HTERT RPE-1 (cell line): ENCODE results near the gene KDM2A.

Experiments
- in situ Hi-C: fragments of 300-500 bp; cut with MboI; formaldehyde crosslinking; loops from 4 replicates; pipeline ENCODE4 v1.14.3; 2020; ENCODE audit warnings: low sequenced_read_pairs

KDM2A gene

DNA sequence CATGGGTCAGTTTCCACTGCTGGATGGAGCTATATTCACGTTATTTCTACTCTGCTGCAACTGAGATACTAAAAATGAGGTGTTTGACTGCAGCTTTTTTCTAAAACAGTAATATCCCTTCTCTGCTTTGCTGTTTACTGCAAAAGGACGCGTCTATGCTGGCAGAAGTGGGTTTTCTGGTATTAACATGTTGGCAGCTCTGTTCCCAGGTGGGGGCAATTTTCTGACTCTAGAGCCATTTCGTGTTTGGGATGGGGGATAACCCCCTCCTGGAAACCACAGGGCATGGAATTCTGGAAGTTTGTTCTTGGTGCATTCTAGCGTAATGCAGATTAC, 152.1 kb downstream of the KDM2A start:
- in situ Hi-C loops, result no loop called here

GRCh38 chr11:67271541-67272284, 152.7 kb downstream of the KDM2A start:
- in situ Hi-C loops, result no loop called here

GRCh38 chr11:67272327-67273259, 153.5 kb downstream of the KDM2A start:
- in situ Hi-C loops, result no loop called here

DNA sequence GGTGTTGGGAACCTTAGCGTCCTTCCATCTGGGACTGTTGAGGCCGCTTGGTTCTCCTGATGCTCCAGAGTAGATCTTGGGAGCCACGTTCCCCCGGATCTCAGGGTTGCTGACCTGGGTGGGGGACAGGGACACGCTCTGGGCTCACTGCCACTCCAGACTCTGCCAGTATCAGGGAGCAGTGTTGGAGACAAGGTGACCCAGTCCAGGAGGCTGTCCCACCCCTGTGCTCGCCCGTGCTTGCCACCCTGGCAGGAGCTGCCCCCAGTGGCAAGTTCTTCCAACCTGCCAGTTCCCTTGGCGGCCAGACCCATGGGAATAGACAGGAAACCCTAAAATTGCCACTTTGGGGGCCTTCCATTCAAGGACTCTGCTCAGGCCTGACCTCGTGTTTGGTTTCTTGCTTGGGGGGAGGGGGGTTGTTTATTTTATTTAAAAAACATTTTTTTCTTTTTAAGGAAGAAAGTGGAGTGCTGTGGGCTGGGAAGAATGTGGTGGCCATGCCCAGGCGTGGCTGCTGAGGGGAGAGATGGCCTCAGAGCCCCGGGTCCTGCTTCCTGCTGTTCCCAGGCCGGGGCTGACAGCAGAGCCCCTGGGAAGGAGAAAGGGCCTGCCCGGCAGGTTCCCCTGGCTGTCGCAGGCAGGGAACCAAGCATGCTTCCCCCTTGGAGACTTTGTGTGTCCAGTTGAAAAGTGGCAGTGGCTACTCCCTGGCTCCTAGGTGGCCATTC, 154.4 kb downstream of the KDM2A start:
- in situ Hi-C loops, result no loop called here

GRCh38 chr11:67274768-67275605, 155.9 kb downstream of the KDM2A start:
- in situ Hi-C loops, result no loop called here

DNA sequence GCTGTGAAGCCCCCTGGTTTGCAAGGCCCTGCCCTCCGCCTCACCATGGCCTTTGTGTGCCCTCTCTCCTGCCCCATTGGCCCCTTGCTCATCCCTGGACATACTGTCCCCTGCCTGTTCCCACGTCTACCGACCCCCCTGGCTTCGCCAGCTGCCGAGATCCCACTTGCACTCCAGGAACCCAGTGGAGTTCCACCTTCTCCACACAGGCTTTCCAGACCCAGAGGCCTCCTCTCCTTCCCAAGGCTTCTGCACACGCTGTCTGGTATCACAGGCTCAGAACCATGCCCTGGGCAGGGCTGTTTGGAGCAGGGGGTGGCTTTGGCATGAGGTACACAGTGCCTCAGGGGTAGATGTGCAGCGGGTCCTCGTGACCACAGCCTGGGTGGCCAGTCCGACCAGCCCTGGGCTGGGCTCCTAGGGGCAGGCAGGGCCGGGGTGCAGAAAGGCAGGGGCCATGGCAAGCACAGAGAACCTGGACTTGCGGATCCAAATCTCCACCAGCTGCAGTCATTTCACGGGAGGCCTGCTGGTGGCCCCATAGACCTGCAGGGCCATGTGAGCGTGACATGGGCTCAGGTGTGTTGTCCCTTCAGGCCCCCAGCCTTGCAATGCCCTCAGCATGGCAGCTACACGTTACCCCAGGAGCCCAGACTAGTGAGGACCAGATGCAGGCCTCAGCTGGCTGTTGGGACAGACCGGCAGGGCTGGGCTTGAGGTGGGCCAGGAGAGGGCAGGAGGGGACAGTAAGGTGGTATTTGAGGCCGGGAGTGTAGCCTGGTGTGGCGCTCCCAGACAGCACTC, 156.7 kb downstream of the KDM2A start:
- in situ Hi-C loops, result no loop called here

DNA sequence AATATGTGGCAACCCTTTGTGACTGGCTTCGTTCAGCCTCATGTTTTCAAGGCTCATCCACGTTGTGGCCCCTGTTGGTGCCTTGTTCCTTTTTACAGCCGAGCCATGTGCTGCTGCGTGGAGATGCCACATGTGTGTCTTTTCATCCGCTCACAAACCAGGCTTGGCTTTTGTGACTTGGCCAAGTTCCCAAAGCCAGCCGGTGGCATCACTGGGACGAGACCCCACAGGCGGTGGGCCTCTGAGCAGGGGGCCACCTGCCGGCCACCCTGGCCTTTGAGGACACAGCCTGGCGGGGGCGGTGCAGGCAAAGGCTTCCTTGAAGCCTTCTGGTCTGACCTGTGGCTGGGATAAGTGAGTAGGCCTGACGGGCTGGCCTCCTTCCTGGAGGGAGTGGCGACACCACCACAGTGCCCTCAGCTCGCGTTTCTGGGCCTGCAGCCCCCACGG, 157.7 kb downstream of the KDM2A start:
- in situ Hi-C loops, result no loop called here

GRCh38 chr11:67277231-67277961, 158.3 kb downstream of the KDM2A start:
- in situ Hi-C loops, result no loop called here

DNA sequence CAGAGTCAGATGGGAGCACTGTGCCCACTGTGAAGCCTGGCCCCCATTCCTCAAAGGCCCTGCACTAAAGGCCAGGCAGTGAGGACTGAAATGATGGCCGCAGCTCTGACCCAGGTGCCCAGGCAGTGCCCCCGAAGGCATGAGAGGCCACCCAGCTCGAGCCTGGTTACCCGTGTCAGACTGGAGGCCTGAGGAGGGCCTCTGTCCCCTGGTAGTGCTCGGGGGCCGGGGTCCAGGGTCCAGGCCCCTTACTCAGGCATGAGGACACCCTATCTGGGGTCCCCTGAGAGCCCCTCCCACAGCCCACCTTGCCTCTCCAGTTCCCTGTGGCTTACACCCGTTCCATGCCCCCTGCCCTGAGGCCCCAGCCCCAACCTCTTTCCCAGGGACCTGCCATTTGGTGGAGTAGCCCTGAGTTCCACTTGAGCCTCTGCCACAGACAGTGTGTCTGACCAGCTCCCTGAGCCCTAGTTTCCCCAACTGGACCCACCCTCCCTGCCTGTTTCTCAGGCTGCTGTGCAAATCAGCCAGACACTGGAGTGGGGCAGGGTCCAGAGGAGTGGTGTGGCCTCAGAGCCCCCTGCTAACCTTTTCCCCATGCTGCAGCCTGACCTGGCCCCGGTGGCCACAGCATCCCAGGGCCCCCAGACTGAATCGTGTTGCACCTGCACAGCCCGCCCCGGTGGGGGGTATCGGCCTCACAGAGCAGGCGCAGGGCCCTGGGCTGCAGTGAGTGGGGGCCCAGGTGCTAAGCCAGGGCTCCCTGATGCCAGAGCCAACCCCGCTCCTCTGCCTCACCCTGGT, 159.3 kb downstream of the KDM2A start:
- in situ Hi-C loops, result no loop called here

DNA sequence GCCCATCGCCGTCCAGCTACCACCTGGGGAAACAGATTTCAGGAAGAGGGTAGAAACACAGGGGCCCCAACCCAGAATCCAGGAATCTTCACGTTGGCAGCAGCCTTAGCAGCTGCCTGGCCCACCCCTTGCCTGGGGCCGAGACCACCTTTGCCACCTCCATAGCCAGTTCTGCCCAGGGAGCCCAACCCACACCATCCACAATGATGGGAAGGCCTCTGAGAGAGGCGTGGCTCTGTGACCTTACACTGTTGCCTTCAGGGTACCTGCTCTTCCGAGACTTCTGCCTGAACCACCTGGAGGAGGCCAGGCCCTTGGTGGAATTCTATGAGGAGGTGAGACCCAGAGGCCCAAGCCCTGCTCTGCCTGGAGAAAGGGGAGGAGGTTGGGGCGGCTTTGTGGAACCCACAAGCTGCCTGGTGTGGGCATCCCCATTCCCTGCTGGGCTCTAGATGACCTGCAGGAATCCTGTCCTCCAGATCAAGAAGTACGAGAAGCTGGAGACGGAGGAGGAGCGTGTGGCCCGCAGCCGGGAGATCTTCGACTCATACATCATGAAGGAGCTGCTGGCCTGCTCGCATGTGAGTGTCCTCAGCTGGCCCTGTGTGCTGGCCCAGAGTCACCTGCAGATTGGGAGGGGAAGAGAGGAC, 160.0 kb downstream of the KDM2A start:
- in situ Hi-C loops, result no loop called here

GRCh38 chr11:67279589-67280340, 160.7 kb downstream of the KDM2A start:
- in situ Hi-C loops, result no loop called here

DNA sequence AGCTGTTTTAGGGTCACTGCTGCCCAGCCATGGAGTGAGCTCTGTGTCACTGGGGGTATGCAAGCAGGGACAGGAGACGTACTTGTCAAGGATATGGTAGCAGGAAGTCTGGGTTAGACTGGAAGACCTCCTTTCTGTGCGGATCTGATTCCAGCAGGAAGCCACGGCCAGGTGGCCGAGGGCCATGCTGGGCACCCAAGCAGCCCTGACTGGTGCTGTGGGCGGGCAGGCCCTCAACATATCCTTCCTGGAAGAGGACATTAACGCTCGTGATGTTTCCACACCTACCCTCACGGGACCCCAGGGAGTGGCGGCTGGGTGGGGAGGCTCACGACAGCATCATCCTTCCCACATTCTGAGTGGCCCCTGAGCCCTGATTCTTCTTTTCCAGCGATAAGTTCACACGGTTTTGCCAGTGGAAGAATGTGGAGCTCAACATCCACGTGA, 161.3 kb downstream of the KDM2A start:
- in situ Hi-C loops, result no loop called here

DNA sequence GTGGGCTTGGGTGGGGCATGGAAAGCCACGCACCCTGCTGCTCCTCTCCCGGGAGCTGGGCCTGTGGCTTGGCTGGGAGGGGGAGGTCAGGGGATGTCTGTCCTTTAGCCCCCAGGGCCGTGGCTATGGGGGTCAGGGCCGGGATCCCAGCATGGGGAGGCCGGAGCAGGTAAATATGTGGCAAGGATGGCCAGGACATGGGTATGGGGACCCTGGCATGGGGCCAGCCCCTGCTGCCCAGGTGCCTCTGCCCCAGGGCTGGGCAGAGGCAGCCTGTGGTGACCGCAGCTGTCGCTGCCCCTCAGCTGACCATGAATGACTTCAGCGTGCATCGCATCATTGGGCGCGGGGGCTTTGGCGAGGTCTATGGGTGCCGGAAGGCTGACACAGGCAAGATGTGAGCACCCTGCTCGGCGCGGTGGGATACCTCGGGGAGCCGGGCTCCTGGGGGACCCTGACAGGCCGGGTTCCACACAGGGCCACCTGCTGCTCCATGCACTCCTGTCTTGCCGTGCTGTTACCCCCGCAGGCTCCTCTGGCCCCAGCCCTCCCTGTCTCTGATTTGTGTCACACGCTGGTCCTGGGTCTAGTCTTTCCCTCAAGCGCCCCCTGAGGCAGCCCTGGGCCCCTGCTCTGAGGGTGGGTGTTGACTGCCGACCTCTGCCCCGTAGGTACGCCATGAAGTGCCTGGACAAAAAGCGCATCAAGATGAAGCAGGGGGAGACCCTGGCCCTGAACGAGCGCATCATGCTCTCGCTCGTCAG, 161.9 kb downstream of the KDM2A start:
- in situ Hi-C loops, result no loop called here

DNA sequence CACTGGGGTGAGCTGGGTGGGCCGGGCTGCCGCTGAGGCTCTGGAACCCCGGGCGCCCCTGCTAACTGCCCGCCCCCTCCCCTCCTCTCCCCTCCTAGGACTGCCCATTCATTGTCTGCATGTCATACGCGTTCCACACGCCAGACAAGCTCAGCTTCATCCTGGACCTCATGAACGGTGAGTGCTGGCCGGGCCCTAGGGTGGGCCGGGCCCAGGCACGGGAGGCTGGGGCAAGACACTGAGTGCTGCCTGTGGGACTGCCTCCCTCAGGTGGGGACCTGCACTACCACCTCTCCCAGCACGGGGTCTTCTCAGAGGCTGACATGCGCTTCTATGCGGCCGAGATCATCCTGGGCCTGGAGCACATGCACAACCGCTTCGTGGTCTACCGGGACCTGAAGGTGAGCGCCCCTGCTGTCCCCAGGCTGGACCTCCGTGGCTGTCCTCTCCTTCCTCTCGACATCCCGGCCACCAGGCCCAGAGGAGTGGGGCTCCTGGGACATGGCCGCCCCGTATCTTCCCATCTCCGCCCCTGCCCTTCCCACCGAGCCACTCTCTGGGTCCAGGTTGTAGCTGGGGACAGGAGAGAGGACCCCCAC, 162.6 kb downstream of the KDM2A start:
- in situ Hi-C loops, result no loop called here

DNA sequence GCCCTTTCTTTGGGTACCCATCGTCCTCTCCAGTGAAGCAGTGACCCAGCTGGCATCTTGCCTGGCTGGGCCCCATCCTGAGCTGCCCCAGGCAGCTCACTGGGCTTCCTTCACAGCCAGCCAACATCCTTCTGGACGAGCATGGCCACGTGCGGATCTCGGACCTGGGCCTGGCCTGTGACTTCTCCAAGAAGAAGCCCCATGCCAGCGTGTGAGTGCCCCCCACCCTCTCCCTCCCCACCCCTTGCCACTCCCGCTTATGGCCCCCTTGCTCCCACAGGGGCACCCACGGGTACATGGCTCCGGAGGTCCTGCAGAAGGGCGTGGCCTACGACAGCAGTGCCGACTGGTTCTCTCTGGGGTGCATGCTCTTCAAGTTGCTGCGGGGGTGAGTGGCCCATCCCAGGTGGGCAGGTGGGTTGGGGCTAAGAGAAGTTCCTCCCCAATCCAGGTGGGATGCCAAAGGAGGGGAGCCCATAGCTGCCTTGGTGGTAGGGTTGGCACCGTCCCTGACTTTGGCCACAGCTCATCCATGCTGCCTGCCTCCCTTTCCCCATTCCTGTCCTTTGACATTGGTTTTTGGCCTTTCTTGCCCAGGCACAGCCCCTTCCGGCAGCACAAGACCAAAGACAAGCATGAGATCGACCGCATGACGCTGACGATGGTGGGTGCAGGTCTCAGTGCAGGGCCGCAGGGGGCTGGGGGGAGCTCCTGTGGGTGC, 163.3 kb downstream of the KDM2A start:
- in situ Hi-C loops, result no loop called here
